BLaER1 treated with 17β-estradiol and CSF1 and Interleukin-3, amounts not matched to agents 10 nM and 100 nM (cell line): ENCODE results near the gene URB1.

ENCODE experiments used
- H3K27ac ChIP-seq, 11 experiments: shearing (Covaris generic); formaldehyde crosslinking; 2 replicates each; pipeline ENCODE4 v1.8.1; 2022
- H3K27me3 ChIP-seq, 11 experiments: shearing (Covaris generic); formaldehyde crosslinking; 2 replicates each; pipeline ENCODE4 v1.8.1; 2022
- H3K36me3 ChIP-seq, 11 experiments: shearing (Covaris generic); formaldehyde crosslinking; 2 replicates each; pipeline ENCODE4 v1.8.1; 2022
- H3K4me1 ChIP-seq, 10 experiments: shearing (Covaris generic); formaldehyde crosslinking; 2 replicates each; pipeline ENCODE4 v1.8.1; 2022
- H3K4me2 ChIP-seq, 11 experiments: shearing (Covaris generic); formaldehyde crosslinking; 2 replicates each; pipeline ENCODE4 v1.8.1; 2022
- H3K4me3 ChIP-seq, 10 experiments: shearing (Covaris generic); formaldehyde crosslinking; 2 replicates each; pipeline ENCODE4 v1.8.1; 2022
- H3K9ac ChIP-seq, 11 experiments: shearing (Covaris generic); formaldehyde crosslinking; 2 replicates each; pipeline ENCODE4 v1.8.1; 2022
- H3K9me3 ChIP-seq, 11 experiments: shearing (Covaris generic); formaldehyde crosslinking; replicated peaks in 1 of 11; 2 replicates each; pipeline ENCODE4 v1.8.1; 2022
- H4K20me1 ChIP-seq, 11 experiments: shearing (Covaris generic); formaldehyde crosslinking; 2 replicates each; pipeline ENCODE4 v1.8.1; 2022
- Cebpa-rat ChIP-seq, 11 experiments: shearing (Covaris generic); IDR thresholded peaks; 2 replicates each; pipeline ENCODE4 v1.8.1; 2022

Gene URB1

GRCh38 chr21:32346951-32347350, 45.9 kb downstream of the URB1 start:
- Histone ChIP-seq H3K4me1 (no peaks in the 10 kb centered on the region), H3K4me2 (no peak overlapping the region), H3K9me3 (peaks cover 35 to 47% (median 39%) of the 10 kb centered on the region in 11 experiments), H4K20me1 (peaks cover 0 to 69% (median 8%) of the 10 kb centered on the region in 11 experiments; a peak in 13 of 22 replicates), H3K27me3 (no peaks in the 10 kb centered on the region), H3K36me3 (peaks cover 99 to 100% (median 100%) of the 10 kb centered on the region in 11 experiments), H3K4me3 (no peak overlapping the region), H3K27ac (no peak overlapping the region), H3K9ac (no peak overlapping the region)
- no peak for TF ChIP-seq Cebpa-rat (IDR thresholded peaks at IDR 0.05)

GRCh38 chr21:32340863-32341848, 51.7 kb downstream of the URB1 start:
- peaks cover 0 to 47% (median 5%) of the 10 kb centered on the region in 11 experiments; a peak in 8 of 22 replicates for H4K20me1 ChIP-seq
- H3K4me3 ChIP-seq = no peak overlapping the region
- H3K27ac ChIP-seq = no peak overlapping the region
- no peaks in the 10 kb centered on the region for H3K4me1 ChIP-seq
- no peak overlapping the region for H3K4me2 ChIP-seq
- H3K9ac ChIP-seq = no peak overlapping the region
- H3K27me3 ChIP-seq = no peaks in the 10 kb centered on the region
- H3K36me3 ChIP-seq = peaks cover 95 to 100% (median 100%) of the 10 kb centered on the region in 11 experiments
- no peak for TF ChIP-seq Cebpa-rat (IDR thresholded peaks at IDR 0.05)
- peaks cover 20 to 26% (median 24%) of the 10 kb centered on the region in 11 experiments for H3K9me3 ChIP-seq

GRCh38 chr21:32338209-32338921, 54.4 kb downstream of the URB1 start:
- no peak overlapping the region for H3K4me3 ChIP-seq
- H3K27me3 ChIP-seq = no peaks in the 10 kb centered on the region
- H3K27ac ChIP-seq = no peak overlapping the region
- H3K9me3 ChIP-seq = no peaks in the 10 kb centered on the region
- no peak overlapping the region for H3K4me2 ChIP-seq
- H3K4me1 ChIP-seq = no peaks in the 10 kb centered on the region
- peaks cover 95 to 100% (median 100%) of the 10 kb centered on the region in 11 experiments for H3K36me3 ChIP-seq
- no peak for TF ChIP-seq Cebpa-rat (IDR thresholded peaks at IDR 0.05)
- no peak overlapping the region for H3K9ac ChIP-seq
- H4K20me1 ChIP-seq = peaks cover 0 to 48% (median 5%) of the 10 kb centered on the region in 11 experiments; a peak in 9 of 22 replicates

GRCh38 chr21:32337206-32337605, 55.6 kb downstream of the URB1 start:
- peaks cover 92 to 100% (median 98%) of the 10 kb centered on the region in 11 experiments for H3K36me3 ChIP-seq

GRCh38 chr21:32336711-32337110, 56.1 kb downstream of the URB1 start:
- Histone ChIP-seq H3K9ac (no peak overlapping the region), H3K4me2 (no peak overlapping the region), H3K4me3 (no peak overlapping the region), H3K36me3 (peaks cover 94 to 100% (median 98%) of the 10 kb centered on the region in 11 experiments), H3K4me1 (no peaks in the 10 kb centered on the region), H3K27ac (no peak overlapping the region), H4K20me1 (peaks cover 0 to 38% (median 5%) of the 10 kb centered on the region in 11 experiments; a peak in 11 of 22 replicates), H3K27me3 (no peaks in the 10 kb centered on the region), H3K9me3 (peaks cover 0 to 3% (median 0%) of the 10 kb centered on the region in 11 experiments; a peak in 1 of 22 replicates)
- TF ChIP-seq Cebpa-rat (IDR thresholded peaks at IDR 0.05) = no peak

More at GRCh38 chr21:32337206-32337605, 55.6 kb downstream of the URB1 start:
- Histone ChIP-seq H3K27me3 (no peaks in the 10 kb centered on the region), H3K9ac (no peak overlapping the region), H3K9me3 (peaks cover 0 to 3% (median 0%) of the 10 kb centered on the region in 11 experiments; a peak in 1 of 22 replicates), H3K27ac (no peak overlapping the region), H3K4me3 (no peak overlapping the region), H4K20me1 (peaks cover 0 to 41% (median 5%) of the 10 kb centered on the region in 11 experiments; a peak in 10 of 22 replicates), H3K4me2 (no peak overlapping the region), H3K4me1 (no peaks in the 10 kb centered on the region)
- TF ChIP-seq Cebpa-rat (IDR thresholded peaks at IDR 0.05) = no peak

- Histone ChIP-seq H3K27ac (no peak overlapping the region), H3K36me3 (peaks cover 94 to 100% (median 98%) of the 10 kb centered on the region in 11 experiments), H3K4me1 (no peaks in the 10 kb centered on the region), H3K9me3 (peaks cover 0 to 3% (median 0%) of the 10 kb centered on the region in 11 experiments; a peak in 1 of 22 replicates), H3K4me3 (no peak overlapping the region), H3K27me3 (no peaks in the 10 kb centered on the region), H3K9ac (no peak overlapping the region), H4K20me1 (peaks cover 0 to 34% (median 5%) of the 10 kb centered on the region in 11 experiments; a peak in 11 of 22 replicates), H3K4me2 (no peak overlapping the region)
- no peak for TF ChIP-seq Cebpa-rat (IDR thresholded peaks at IDR 0.05)
These were observed 56.9 kb downstream of the URB1 start for GRCh38 chr21:32335601-32336575.

GRCh38 chr21:32334980-32335531, 57.8 kb downstream of the URB1 start:
- peaks cover 94 to 100% (median 98%) of the 10 kb centered on the region in 11 experiments for H3K36me3 ChIP-seq
- H3K4me3 ChIP-seq = no peak overlapping the region
- no peak overlapping the region for H3K27ac ChIP-seq
- no peak for TF ChIP-seq Cebpa-rat (IDR thresholded peaks at IDR 0.05)
- H3K27me3 ChIP-seq = no peaks in the 10 kb centered on the region
- H3K9me3 ChIP-seq = peaks cover 0 to 3% (median 0%) of the 10 kb centered on the region in 11 experiments; a peak in 1 of 22 replicates
- no peak overlapping the region for H3K4me2 ChIP-seq
- H3K9ac ChIP-seq = no peak overlapping the region
- H3K4me1 ChIP-seq = no peaks in the 10 kb centered on the region
- peaks cover 0 to 32% (median 5%) of the 10 kb centered on the region in 11 experiments; a peak in 11 of 22 replicates for H4K20me1 ChIP-seq
